HG03108 (cell line): ENCODE results near the gene BICD1.

Source experiments
- ATAC-seq: cut with Tn5 transposase; IDR thresholded peaks from one replicate; pipeline ENCODE4 v1.9.1; 2021; ENCODE audit warnings: moderate library complexity; ENCODE audit not compliant: unreplicated experiment

The BICD1 gene

GRCh38 chr12:32331133-32331532 is 224.5 kb downstream of the BICD1 start:
- ATAC-seq, result no peak

- no peak for ATAC-seq
Measured at GRCh38 chr12:32332446-32332845, 225.8 kb downstream of the BICD1 start.

GRCh38 chr12:32334371-32334777 is 227.7 kb downstream of the BICD1 start:
- no peak for ATAC-seq

- ATAC-seq, result no peak
Measured at GRCh38 chr12:32336261-32336660, 229.6 kb downstream of the BICD1 start.

- ATAC-seq, result no peak
Measured at GRCh38 chr12:32343496-32343895, 236.8 kb downstream of the BICD1 start.

- ATAC-seq, result no peak
Measured at GRCh38 chr12:32344047-32344446, 237.4 kb downstream of the BICD1 start.

GRCh38 chr12:32353540-32353939 is 246.9 kb downstream of the BICD1 start:
- ATAC-seq, result no peak

GRCh38 chr12:32357601-32358249 is 251.1 kb downstream of the BICD1 start:
- ATAC-seq, result no peak

- no peak for ATAC-seq
Measured at GRCh38 chr12:32360956-32361355, 254.3 kb downstream of the BICD1 start.

GRCh38 chr12:32362892-32363291 is 256.2 kb downstream of the BICD1 start:
- no peak for ATAC-seq

- ATAC-seq, result no peak
Measured at GRCh38 chr12:32365473-32366064, 258.9 kb downstream of the BICD1 start.

- ATAC-seq, result no peak
Measured at GRCh38 chr12:32366714-32367113, 260.1 kb downstream of the BICD1 start.

GRCh38 chr12:32367381-32367780 is 260.7 kb downstream of the BICD1 start:
- ATAC-seq, result no peak

- no peak for ATAC-seq
Measured at GRCh38 chr12:32369202-32369601, 262.6 kb downstream of the BICD1 start.

GRCh38 chr12:32377344-32378055 is 270.9 kb downstream of the BICD1 start:
- no peak for ATAC-seq

- ATAC-seq, result no peak
Measured at GRCh38 chr12:32379213-32379612, 272.6 kb downstream of the BICD1 start.

- ATAC-seq, result no peak
Measured at GRCh38 chr12:32379667-32380066, 273.0 kb downstream of the BICD1 start.

- ATAC-seq, result no peak
Measured at GRCh38 chr12:32382226-32382625, 275.6 kb downstream of the BICD1 start.

GRCh38 chr12:32390572-32391219 is 284.0 kb downstream of the BICD1 start:
- ATAC-seq, result peak; percentile 63

- ATAC-seq, result no peak
Measured at GRCh38 chr12:32395026-32395425, 288.4 kb downstream of the BICD1 start.

GRCh38 chr12:32397696-32398095 is 291.0 kb downstream of the BICD1 start:
- no peak for ATAC-seq

- ATAC-seq, result no peak
Measured at GRCh38 chr12:32398181-32398580, 291.5 kb downstream of the BICD1 start.
